Caki2 (cell line): ENCODE measurements around the gene LCP2. TPM values are rescaled to one million over a fixed set of nuclear protein-coding genes. Genes with fewer than 3 reads are reported as not detected.
"Not testable (repeated sequence)": the region's sequence is repeated elsewhere in the genome, so short reads cannot be mapped to it uniquely, and the experiment has no call there.

Source experiments
- DNase-seq: peaks from one replicate; pipeline ENCODE4 v3.0.0-alpha.2; 2015; ENCODE audit warnings: low read depth
- in situ Hi-C: cut with HindIII; loops from 2 replicates; pipeline ENCODE4 v1.10.0; 2016; ENCODE audit warnings: low sequenced_read_pairs, low pct_unique_long_range_greater_than_20kb, mixed read lengths
- total RNA-seq: library from RNA; depleted of rRNA; stranded (reverse); fragments of >200 nt; shearing (Covaris generic); gene quantifications from 2 replicates; pipeline ENCODE4 v1.2.3, GENCODE V29; 2014; ENCODE audit warnings: low replicate concordance

LCP2 gene
- total RNA-seq, 1 experiment from 2014 or later = not detected

- in situ Hi-C loops = no loop called here
- DNase-seq = no peak
Observed at GRCh38 chr5:170263906-170264305, 33.7 kb downstream of the LCP2 start.

DNA sequence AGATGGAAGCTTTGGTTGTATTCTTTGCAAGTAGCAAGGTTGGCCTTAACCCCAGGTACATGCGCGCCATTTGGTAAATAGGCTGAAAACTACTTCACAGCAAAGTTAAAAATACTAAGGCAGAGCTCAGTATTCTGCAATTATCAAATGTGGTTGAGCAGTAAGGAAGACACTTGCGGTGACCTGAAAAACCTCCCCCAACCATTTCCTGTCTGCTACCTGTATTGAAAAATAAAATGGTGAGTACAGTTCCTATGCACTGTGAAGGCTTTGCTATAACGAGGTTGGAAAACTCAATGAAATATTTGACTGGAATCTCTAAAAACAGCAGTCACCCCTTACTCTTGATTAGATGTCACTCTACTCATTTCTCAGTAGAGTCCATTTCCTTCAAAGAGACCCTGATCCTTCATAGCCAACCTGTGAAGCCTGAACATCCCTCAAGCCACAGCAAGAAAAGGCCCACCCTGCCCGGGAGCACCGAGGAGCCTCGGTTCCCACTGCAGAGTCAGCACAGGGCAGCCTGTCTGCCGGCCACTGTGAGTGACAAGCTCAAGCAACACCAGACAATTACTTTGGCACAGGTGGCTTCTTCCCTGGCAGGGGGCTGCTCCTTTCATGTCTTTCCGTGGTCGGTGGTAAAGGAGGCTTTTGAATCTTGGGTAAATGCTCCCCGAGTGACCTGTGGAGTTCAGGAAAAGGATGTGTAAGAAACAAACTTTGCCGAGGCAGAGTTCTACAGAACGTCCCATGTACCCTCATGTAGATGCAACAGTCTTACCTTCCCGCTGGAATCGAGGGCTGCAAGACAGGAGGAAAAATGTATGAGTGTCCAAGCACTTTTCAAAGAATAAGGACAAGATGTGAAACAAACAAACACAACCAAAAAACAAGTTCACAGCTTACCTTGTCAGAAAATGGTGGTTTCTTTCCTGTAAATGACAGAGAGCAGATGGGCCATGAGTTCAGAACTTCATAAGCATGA is 35.2 kb downstream of the LCP2 start:
- DNase-seq = no peak
- in situ Hi-C loops = no loop called here

DNA sequence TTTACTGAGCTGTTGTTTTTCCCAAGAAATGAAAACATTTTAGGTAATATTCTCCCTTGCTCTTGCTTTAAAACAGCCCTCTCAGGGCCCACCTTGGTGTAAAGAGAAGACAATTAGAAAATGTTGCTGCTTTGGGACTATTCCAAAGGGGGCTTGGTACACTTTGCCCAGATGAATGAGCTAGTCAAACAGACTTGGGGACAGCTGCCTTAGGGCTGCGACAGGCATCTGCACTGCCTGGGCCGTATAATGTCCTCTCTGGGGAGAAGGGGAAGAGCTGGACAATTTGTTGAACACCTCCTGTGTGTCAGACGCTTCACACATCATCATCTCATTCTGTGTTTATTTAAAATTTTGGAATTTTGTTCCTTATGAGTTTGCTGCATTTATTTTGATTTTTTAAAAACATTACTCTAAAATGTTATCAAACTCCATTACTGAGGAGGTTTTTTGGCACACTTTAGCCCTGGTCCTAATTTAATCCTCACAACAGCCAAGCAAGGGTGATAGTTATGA is 36.0 kb downstream of the LCP2 start:
- in situ Hi-C loops = no loop called here
- DNase-seq = no peak

DNA sequence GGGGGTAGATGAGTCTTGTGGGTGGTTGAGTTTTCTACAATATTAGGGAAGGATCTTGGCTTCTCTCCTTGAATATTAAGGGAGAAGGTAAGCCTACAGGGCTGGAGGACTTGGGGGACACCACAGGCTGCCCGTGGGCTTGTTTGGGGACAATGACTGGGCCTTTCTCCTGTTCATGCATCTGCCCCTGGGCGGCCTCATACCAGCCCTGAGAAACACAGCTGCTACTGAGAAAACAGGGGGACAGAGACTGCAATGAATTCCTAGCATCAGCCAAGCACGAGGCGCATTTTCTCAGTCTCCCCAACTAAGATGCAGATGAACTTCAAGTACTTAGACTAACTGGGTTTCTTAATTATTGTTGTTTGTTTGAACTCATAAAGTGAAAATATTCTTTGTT is 40.2 kb downstream of the LCP2 start:
- in situ Hi-C loops = no loop called here
- no peak for DNase-seq

- in situ Hi-C loops = no loop called here
- DNase-seq = no peak
Observed at GRCh38 chr5:170256571-170256970, 41.0 kb downstream of the LCP2 start.

DNA sequence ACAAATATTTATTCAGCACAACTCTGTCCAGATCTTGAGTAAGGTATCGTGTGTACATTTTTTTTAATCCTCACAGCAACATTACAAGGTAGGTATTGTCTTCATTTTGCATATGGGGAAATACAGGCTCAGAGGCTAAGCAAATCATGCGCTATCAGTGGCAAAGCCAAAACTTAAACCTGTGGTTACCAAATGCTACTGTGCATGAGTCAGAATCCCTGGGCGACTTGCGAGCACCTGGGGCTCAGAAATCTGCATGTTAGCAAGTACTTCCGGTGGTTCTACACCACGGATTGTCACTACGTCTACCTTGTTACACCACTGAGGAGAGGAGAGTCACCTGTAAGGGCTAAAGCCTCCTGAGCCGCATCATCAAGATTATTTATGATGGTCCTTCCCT is 43.5 kb downstream of the LCP2 start:
- in situ Hi-C loops = no loop called here
- no peak for DNase-seq

DNA sequence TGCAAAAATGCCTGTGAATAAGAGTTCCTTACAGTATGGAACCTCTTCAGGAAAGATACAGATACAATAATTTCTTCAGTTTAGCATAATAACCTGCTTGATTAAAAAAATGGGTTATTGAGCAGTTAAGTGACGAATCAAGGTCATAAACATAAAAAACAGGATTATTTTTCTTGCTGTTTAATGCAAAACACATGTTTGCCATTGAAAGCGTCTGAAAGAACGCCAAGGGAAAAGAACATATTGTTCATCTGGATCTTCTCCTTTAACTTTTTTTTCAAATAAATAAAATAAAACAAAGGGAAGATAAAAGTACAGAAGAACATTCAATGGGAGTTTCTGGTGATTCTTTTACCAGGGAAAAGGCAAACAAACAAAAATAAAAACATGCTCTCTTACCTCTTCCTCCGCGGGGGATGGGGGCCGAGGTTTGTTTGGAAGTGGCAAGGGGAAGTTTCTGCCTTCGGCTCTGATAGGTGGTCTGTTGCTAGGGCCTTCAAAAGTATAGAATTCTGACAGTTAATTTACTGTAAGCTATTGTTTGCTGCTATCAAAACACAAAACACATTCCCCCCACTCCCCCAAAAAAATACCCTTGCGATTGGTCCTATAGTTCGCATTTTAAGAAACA is 44.7 kb downstream of the LCP2 start:
- no peak for DNase-seq
- in situ Hi-C loops = no loop called here

DNA sequence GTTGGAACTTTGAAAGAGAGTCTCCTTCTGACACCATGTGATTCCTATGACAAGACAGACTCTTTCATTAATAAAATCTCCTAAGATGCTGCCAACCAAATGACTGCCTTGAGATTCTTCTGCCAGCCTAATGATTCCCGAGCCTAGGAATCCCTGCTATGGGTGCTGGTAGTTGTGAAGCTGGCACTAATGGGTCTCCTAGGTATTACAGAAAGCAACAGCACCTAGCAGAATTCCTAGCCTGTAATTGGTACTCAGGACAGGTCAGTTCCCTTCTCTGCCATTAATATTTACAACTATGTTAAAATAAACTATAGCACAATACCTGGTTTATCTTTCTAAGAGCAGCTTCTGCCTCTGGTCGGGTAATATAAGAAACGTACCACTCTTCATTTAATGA is 45.5 kb downstream of the LCP2 start:
- in situ Hi-C loops = no loop called here

GRCh38 chr5:170251462-170251861 is 46.1 kb downstream of the LCP2 start:
- in situ Hi-C loops = no loop called here
- no peak for DNase-seq

More for the DNA sequence above, 45.5 kb downstream of the LCP2 start:
- no peak for DNase-seq

GRCh38 chr5:170250810-170251317 is 46.7 kb downstream of the LCP2 start:
- in situ Hi-C loops = no loop called here
- no peak for DNase-seq

DNA sequence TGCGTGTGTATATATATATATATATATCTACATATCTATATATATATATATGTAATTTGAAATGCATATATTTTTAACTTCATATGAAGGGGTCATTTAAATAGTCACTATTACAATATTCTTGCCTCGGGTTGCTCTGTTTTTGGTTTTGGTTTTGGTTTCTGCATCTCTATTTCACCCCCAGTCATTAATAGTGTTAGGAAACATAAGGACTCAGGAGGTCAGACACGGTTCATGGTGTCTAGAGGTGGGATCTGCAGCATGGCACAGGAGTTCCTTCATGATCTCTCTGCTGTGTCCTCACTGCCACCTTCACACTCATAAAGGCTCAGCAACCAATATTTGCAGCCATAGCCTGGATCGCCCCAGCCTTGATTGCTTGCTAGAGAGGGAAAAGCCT is 48.2 kb downstream of the LCP2 start:
- in situ Hi-C loops = no loop called here
- no peak for DNase-seq

- in situ Hi-C loops, DNase-seq: not testable (repeated sequence)
Observed at GRCh38 chr5:170248931-170249227, 48.7 kb downstream of the LCP2 start.

GRCh38 chr5:170248172-170248930 is 49.2 kb downstream of the LCP2 start:
- DNase-seq = no peak
- in situ Hi-C loops = no loop called here

DNA sequence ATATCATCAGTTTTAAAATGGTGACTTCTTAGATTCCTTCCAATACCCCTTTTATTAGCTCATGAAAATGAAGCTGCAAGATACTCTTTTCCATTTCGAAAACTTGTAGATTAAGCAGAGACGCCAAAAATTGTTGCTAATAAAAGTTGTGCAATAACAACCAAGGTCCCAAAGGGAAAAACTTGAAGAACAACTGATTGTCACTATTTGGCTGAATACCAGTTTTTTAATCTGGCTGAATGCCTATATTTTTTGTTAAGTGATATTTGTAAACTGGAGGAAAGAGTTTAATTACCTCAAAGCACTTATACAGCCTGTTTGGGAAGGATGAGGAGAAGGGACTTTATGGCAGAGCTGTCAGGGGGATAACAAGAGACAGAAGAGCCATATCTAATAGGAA is 50.2 kb downstream of the LCP2 start:
- no peak for DNase-seq
- in situ Hi-C loops = no loop called here

GRCh38 chr5:170246126-170246870 is 51.3 kb downstream of the LCP2 start:
- no peak for DNase-seq
- in situ Hi-C loops = no loop called here

GRCh38 chr5:170245436-170245835 is 52.1 kb downstream of the LCP2 start:
- DNase-seq, in situ Hi-C loops: not testable (repeated sequence)

- in situ Hi-C loops = no loop called here
Observed at GRCh38 chr5:170238456-170239196, 59.0 kb downstream of the LCP2 start.

More at GRCh38 chr5:170238456-170239196, 59.0 kb downstream of the LCP2 start:
- no peak for DNase-seq
